GM12878 (cell line): ENCODE data around the gene SLC6A2. TPM values are rescaled to one million over a fixed set of nuclear protein-coding genes. Genes with fewer than 3 reads are reported as not detected.
"Not testable (repeated sequence)": the region's sequence is repeated elsewhere in the genome, so short reads cannot be mapped to it uniquely, and the experiment has no call there.

Experiments used
- ATAC-seq: fragments of 200-7000 bp; cut with Tn5 transposase; 3 replicates; pipeline ENCODE4 v1.9.1; 2020; ENCODE audit warnings: mild to moderate bottlenecking, moderate library complexity
- BruUV-seq: library from RNA; stranded (reverse); fragments of 400-500 nt; replicated peaks from 2 replicates; lab custom pipeline; 2021; lab: Mats Ljungman, UMichigan
- CTCF ChIA-PET: fragments of 300-600 bp; sonication (Branson Sonifier 250); formaldehyde crosslinking; extraction: SDS; loops from one replicate; lab custom pipeline; 2021; ENCODE audit warnings: inconsistent platforms; lab: Yijun Ruan, JAX
- POLR2A ChIA-PET: fragments of 350-600 bp; formaldehyde crosslinking; extraction: SDS; loops from one replicate; lab custom pipeline; 2021; ENCODE audit warnings: inconsistent platforms; lab: Charles Lee
- RAD21 ChIA-PET: fragments of 300-600 bp; sonication (Branson Sonifier 250); formaldehyde crosslinking; loops from one replicate; lab custom pipeline; 2023; ENCODE audit warnings: antibody characterized with exemption; ENCODE audit not compliant: unreplicated experiment; lab: Charles Lee
- SMC1A ChIA-PET: fragments of 300-600 bp; sonication (Branson Sonifier 250); formaldehyde crosslinking; loops from one replicate; lab custom pipeline; 2023; ENCODE audit not compliant: unreplicated experiment, uncharacterized antibody; lab: Charles Lee
- DNase-seq: peaks from one replicate; pipeline ENCODE4 v3.0.0-alpha.2; 2011; ENCODE audit warnings: low read depth, low spot score
- FAIRE-seq: peaks from 3 replicates; lab custom pipeline; 2011; peaks lifted over from hg19 to GRCh38; lab: Jason Lieb, UNC
- H2AFZ ChIP-seq: 2 replicates; pipeline ENCODE4 v1.6.0; 2011; ENCODE audit warnings: low read depth, low read length, control low read depth; ENCODE audit not compliant: control insufficient read depth
- H3K27ac ChIP-seq: 2 replicates; pipeline ENCODE4 v1.5.1; 2011; ENCODE audit warnings: control low read depth; ENCODE audit not compliant: control insufficient read depth, insufficient read depth
- H3K27me3 ChIP-seq, 2 experiments: replicated peaks in 1 of 2; 2 replicates each; pipeline versions ENCODE4 v1.6.0 to v1.6.1; 2011; ENCODE audit warnings: low read length in 1 of 2; ENCODE audit not compliant: control insufficient read depth in 2 of 2, insufficient read depth in 2 of 2
- H3K36me3 ChIP-seq, 2 experiments: 2 replicates each; pipeline ENCODE4 v1.5.1; 2011; ENCODE audit warnings: low read length in 1 of 2; ENCODE audit not compliant: control insufficient read depth in 2 of 2, insufficient read depth in 2 of 2
- H3K4me1 ChIP-seq: 2 replicates; pipeline ENCODE4 v1.6.1; 2011; ENCODE audit warnings: mild to moderate bottlenecking, low read length, moderate library complexity, mixed read lengths; ENCODE audit not compliant: control insufficient read depth, insufficient read depth
- H3K4me2 ChIP-seq: 2 replicates; pipeline ENCODE4 v1.6.0; 2011; ENCODE audit warnings: control low read depth; ENCODE audit not compliant: control insufficient read depth, insufficient read depth
- H3K4me3 ChIP-seq: fragments of 200-600 bp; sonication (generic); 2 replicates; pipeline ENCODE4 v1.5.1; 2016
- H3K79me2 ChIP-seq: 2 replicates; pipeline ENCODE4 v1.6.0; 2011; ENCODE audit warnings: low read length; ENCODE audit not compliant: control insufficient read depth, insufficient read depth
- H3K9ac ChIP-seq: 2 replicates; pipeline ENCODE4 v1.8.0; 2011; ENCODE audit warnings: low read length, control low read depth, mixed read lengths; ENCODE audit not compliant: control insufficient read depth, insufficient read depth
- H3K9me3 ChIP-seq: replicated peaks from 3 replicates; pipeline ENCODE4 v1.5.1; 2011; ENCODE audit warnings: mild to moderate bottlenecking, low read length; ENCODE audit not compliant: control insufficient read depth, insufficient read depth
- H4K20me1 ChIP-seq: 2 replicates; pipeline ENCODE4 v1.6.0; 2011; ENCODE audit not compliant: control insufficient read depth, insufficient read depth
- GABPA ChIP-seq: IDR thresholded peaks from 2 replicates; pipeline ENCODE4 v1.6.1; 2014; ENCODE audit warnings: antibody characterized with exemption, low read depth, mild to moderate bottlenecking, inconsistent platforms
- HCFC1 ChIP-seq: fragments of 150-350 bp; IDR thresholded peaks from 2 replicates; pipeline ENCODE4 v1.6.1; 2014; ENCODE audit warnings: low read length
- HDGF ChIP-seq: fragments of 450-650 bp; IDR thresholded peaks from 2 replicates; pipeline ENCODE4 v1.6.1; 2016; ENCODE audit warnings: antibody characterized with exemption
- IKZF1 ChIP-seq: fragments of 450-650 bp; conservative IDR thresholded peaks from 2 replicates; pipeline ENCODE4 v1.6.1; 2017; ENCODE audit warnings: antibody characterized with exemption, mild to moderate bottlenecking
- MEF2B ChIP-seq: fragments of 450-650 bp; IDR thresholded peaks from 2 replicates; pipeline ENCODE4 v1.6.1; 2018; ENCODE audit warnings: mild to moderate bottlenecking, moderate library complexity; ENCODE audit not compliant: partially characterized antibody, poor library complexity, severe bottlenecking
- NBN ChIP-seq: fragments of 450-650 bp; IDR thresholded peaks from 2 replicates; pipeline ENCODE4 v1.6.1; 2016
- PKNOX1 ChIP-seq: fragments of 450-650 bp; IDR thresholded peaks from 2 replicates; pipeline ENCODE4 v1.6.1; 2016; ENCODE audit warnings: mild to moderate bottlenecking
- RELA ChIP-seq: fragments of 450-650 bp; IDR thresholded peaks from 2 replicates; pipeline ENCODE4 v1.8.0; 2014; ENCODE audit warnings: borderline replicate concordance; ENCODE audit not compliant: partially characterized antibody
- SPI1 ChIP-seq: IDR thresholded peaks from 2 replicates; pipeline ENCODE4 v1.6.1; 2011; ENCODE audit warnings: low read depth, mild to moderate bottlenecking, low read length, moderate library complexity, borderline replicate concordance; ENCODE audit not compliant: insufficient read depth
- WGBS: methylation state at CpG from one replicate; pipeline ENCODE4 v1.1.6; 2016; ENCODE audit warnings: low lambda C conversion rate; ENCODE audit not compliant: insufficient replicate concordance, insufficient coverage; ENCODE audit errors: missing lambda C conversion rate; 5-methylcytosine and 5-hydroxymethylcytosine counted together
- in situ Hi-C: fragments of 300-500 bp; cut with MboI; formaldehyde crosslinking; loops from 9 replicates; pipeline ENCODE4 v1.14.3; 2018; ENCODE audit warnings: mixed read lengths
- intact Hi-C: fragments of 100-400 bp; cut with micrococcal nuclease; formaldehyde crosslinking; loops from one replicate; pipeline ENCODE4 v1.14.2; 2022; ENCODE audit not compliant: unreplicated experiment
- polyA plus RNA-seq, 11 experiments: library from polyadenylated mRNA; depleted of rRNA in 4 of 11; unstranded in 6 of 11; stranded (reverse) in 5 of 11; fragments of >200 nt; fragmentation: Nextera tagmentation in 4 of 11; fragmentation: Illumina TruSeq in 1 of 11; extraction: Ambion mirVana in 4 of 11; extraction: Trizol in 1 of 11; gene quantifications; 1 replicate in 1 of 11; 2 replicates in 10 of 11; pipeline versions ENCODE4 v1.2.1 to v1.2.3, GENCODE V29; 2011 to 2016; ENCODE audit warnings: inconsistent platforms in 2 of 11, missing spikeins in 2 of 11, low read depth in 1 of 11
- total RNA-seq, 4 experiments: library from RNA; depleted of rRNA in 3 of 4; stranded (reverse); fragments of >200 nt in 3 of 4; fragmentation: Illumina TruSeq in 1 of 4; extraction: Trizol in 1 of 4; gene quantifications; 2 replicates each; pipeline versions ENCODE4 v1.2.1 to v1.2.3, GENCODE V29; 2013 to 2021
- TF ChIP-seq, protein P1 (sequence below): IDR thresholded peaks from 2 replicates; pipeline ENCODE4 v1.6.1; 2011; ENCODE audit warnings: borderline replicate concordance, low read depth, mild to moderate bottlenecking, moderate library complexity, low read length; ENCODE audit not compliant: insufficient read depth, poor library complexity, severe bottlenecking

Gene SLC6A2
- total and polyA plus RNA-seq, 10 of the 15 experiments (the other 5 are each of a cell fraction or from before 2014, with no cell fraction given) = not detected

DNA sequence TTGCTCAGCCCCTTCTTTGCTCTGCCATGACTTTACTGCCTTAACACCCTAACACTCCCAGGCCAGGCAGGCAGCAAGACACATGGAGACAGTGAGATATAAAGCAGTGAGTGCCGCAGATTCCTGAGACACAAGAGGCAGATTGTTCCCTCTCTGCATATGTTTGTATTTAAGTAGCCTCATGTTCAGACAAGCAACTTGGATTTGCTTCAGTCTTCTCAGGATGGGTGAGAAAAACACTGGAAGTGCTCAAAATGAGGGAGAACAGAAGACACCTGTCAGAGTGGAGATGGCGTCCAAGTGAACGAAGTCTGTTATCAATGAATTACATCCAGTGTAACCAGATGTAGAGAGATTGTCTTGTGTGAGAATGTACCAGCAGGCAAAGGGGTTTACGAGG lies 90.3 kb downstream of the SLC6A2 start (continued):
- TF ChIP-seq, protein P1, sequence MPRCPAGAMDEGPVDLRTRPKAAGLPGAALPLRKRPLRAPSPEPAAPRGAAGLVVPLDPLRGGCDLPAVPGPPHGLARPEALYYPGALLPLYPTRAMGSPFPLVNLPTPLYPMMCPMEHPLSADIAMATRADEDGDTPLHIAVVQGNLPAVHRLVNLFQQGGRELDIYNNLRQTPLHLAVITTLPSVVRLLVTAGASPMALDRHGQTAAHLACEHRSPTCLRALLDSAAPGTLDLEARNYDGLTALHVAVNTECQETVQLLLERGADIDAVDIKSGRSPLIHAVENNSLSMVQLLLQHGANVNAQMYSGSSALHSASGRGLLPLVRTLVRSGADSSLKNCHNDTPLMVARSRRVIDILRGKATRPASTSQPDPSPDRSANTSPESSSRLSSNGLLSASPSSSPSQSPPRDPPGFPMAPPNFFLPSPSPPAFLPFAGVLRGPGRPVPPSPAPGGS = no peak
- no peak for TF ChIP-seq IKZF1
- TF ChIP-seq RELA = no peak
- TF ChIP-seq MEF2B = no peak

GRCh38 chr16:55747785-55748184 lies 92.0 kb downstream of the SLC6A2 start:
- Histone ChIP-seq H3K4me1 (no peaks in the 10 kb centered on the region), H4K20me1 (no peaks in the 10 kb centered on the region), H3K4me2 (no peak overlapping the region), H3K4me3 (no peak overlapping the region), H3K27me3 (peaks cover 0 to 2% of the 10 kb centered on the region in 2 experiments; a peak in 1 of 4 replicates), H2AFZ (no peak overlapping the region), H3K36me3 (no peaks in the 10 kb centered on the region), H3K27ac (no peak overlapping the region), H3K9me3 (no peaks in the 10 kb centered on the region), H3K9ac (no peak overlapping the region), H3K79me2 (no peaks in the 10 kb centered on the region)
- FAIRE-seq = no peak
- TF ChIP-seq IKZF1 = no peak
- no peak for TF ChIP-seq SPI1
- no peak for TF ChIP-seq HDGF
- TF ChIP-seq HCFC1 = no peak
- no peak for TF ChIP-seq NBN
- TF ChIP-seq GABPA = no peak
- no peak for TF ChIP-seq PKNOX1
- POLR2A ChIA-PET = no interaction called here
- no TSS peak for BruUV-seq
- SMC1A ChIA-PET = no interaction called here
- DNase-seq = no peak
- RAD21 ChIA-PET = no interaction called here
- 75% methylated on average over 4 of the region's 4 CpGs for WGBS
- CTCF ChIA-PET = no interaction called here
- intact Hi-C loops (no loop called here), in situ Hi-C loops (no loop called here)
- no peak for ATAC-seq

DNA sequence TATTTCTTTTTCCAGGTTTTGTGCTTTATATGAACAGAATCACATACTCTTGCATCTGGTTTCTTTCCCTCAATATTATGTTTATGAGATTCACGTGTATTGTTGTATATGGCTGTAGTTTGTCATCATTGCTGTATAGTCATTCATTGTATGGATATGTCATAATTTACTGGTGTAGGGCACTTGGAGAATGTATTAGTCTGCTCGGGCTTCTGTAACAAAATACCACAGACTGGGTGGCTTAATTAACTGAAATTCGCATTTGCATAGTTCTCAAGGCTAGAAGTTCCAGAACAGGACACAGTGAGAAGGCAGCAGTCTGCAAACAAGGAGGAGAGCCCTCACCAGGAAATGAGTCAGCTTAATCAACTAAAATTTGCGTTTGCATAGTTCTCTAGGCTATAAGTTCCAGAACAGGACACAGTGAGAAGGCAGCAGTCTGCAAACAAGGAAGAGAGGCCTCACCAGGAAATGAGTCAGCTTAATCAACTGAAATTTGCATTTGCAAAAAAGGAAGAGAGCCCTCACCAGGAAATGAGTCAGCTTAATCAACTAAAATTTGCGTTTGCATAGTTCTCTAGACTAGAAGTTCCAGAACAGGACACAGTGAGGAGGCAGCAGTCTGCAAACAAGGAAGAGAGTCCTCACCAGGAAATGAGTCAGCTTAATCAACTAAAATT lies 96.8 kb downstream of the SLC6A2 start:
- H3K4me2 ChIP-seq, H3K27me3 ChIP-seq, H3K79me2 ChIP-seq, H4K20me1 ChIP-seq, H3K4me3 ChIP-seq, H3K36me3 ChIP-seq, H3K9me3 ChIP-seq, BruUV-seq, FAIRE-seq, intact Hi-C loops, H3K9ac ChIP-seq, H3K27ac ChIP-seq, POLR2A ChIA-PET, CTCF ChIA-PET, H2AFZ ChIP-seq, in situ Hi-C loops, RAD21 ChIA-PET, ATAC-seq, H3K4me1 ChIP-seq, DNase-seq: not testable (repeated sequence)
- SMC1A ChIA-PET = interaction anchor here (0.7 kb wide), 1 partner anchor 466 kb away, joined by 4 read pairs; no protein-coding TSS in a partner anchor
- WGBS = 26% methylated on average over 5 of the region's 5 CpGs
